ENCODE data around the gene ENOX1. TPM values are rescaled to one million over a fixed set of nuclear protein-coding genes. Genes with fewer than 3 reads are reported as not detected.

The ENOX1 gene
- total RNA-seq, 2 donors from 2014 or later = 0.78 to 4.3 TPM

DNA sequence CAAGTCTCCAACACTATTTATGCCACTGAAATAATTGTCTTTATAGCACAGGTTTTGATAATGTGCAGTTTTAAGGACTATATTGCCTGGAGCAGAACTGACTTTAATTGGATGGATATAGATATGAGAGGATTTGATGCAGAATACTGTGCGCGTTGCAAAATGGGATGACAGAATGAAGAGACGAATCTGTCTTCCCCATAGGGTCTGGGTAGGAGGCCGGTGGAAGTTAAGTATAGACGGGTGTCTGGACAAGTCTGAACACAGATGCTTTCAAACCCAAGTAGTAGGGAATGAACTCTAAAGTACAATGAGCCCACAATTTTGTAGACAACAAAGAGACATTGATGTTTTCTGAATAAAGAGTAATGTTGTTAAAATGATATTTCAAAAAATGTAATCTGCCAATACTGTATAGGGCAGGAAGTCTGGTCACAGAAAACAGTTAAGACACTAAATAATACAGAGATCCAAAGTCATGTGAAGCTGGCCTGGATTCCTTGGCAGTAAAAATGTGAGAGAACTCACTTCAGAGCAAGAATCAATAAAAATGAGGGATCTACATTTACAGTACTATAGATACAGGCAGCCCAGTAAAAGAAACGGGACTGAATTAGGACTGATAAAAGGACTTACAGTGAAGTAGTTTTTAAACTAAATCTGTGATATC is 125.5 kb downstream of the ENOX1 start:
- WGBS, 2 donors = 69 to 73% methylated on average over 6 of the region's 6 CpGs
- DNase-seq = no peak
- Histone ChIP-seq H3K4me1 (no peaks in the 10 kb centered on the region), H3K9me3 (no peaks in the 10 kb centered on the region), H3K4me3 (no peak overlapping the region), H3K27ac (no peak overlapping the region), H3K36me3 (replicated peaks in 1 of 2; ENCODE audit: insufficient read depth in 1 of 2, low read depth in 2 of 2) (no peaks in the 10 kb centered on the region), H3K27me3 (no peaks in the 10 kb centered on the region)
- intact Hi-C loops (cut with DNase I) = no loop called here
- ATAC-seq = no peak
- TF ChIP-seq, protein P1, sequence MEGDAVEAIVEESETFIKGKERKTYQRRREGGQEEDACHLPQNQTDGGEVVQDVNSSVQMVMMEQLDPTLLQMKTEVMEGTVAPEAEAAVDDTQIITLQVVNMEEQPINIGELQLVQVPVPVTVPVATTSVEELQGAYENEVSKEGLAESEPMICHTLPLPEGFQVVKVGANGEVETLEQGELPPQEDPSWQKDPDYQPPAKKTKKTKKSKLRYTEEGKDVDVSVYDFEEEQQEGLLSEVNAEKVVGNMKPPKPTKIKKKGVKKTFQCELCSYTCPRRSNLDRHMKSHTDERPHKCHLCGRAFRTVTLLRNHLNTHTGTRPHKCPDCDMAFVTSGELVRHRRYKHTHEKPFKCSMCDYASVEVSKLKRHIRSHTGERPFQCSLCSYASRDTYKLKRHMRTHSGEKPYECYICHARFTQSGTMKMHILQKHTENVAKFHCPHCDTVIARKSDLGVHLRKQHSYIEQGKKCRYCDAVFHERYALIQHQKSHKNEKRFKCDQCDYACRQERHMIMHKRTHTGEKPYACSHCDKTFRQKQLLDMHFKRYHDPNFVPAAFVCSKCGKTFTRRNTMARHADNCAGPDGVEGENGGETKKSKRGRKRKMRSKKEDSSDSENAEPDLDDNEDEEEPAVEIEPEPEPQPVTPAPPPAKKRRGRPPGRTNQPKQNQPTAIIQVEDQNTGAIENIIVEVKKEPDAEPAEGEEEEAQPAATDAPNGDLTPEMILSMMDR (IDR thresholded peaks at IDR 0.05) = no peak
- TF ChIP-seq POLR2A (IDR thresholded peaks at IDR 0.05) = no peak

DNA sequence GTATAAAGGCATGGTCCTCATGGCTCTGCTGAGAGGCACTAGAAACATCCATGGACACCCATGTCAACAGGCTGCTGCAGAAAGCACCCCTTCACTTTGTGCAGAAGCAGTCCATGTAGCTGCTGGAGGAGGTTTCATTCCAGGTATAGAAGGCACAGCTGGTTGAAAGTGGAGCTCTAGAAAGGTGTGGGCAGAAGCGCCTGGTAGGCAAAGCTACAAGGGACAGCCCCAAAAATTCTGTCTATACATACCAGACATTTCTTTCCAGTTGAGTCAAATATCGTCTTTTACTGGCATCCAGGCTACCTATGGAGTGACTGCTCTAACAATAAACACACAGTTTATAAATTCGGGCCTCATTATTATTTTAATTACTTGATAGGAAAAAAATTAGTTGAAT is 129.3 kb downstream of the ENOX1 start:
- no peak overlapping the region for H3K27ac ChIP-seq
- no peaks in the 10 kb centered on the region for H3K36me3 ChIP-seq (replicated peaks in 1 of 2; ENCODE audit: insufficient read depth in 1 of 2, low read depth in 2 of 2)
- H3K9me3 ChIP-seq = no peaks in the 10 kb centered on the region
- DNase-seq (no peak), ATAC-seq (no peak)
- no peaks in the 10 kb centered on the region for H3K27me3 ChIP-seq
- no peaks in the 10 kb centered on the region for H3K4me1 ChIP-seq
- no peak overlapping the region for H3K4me3 ChIP-seq
- 82 to 89% methylated on average over 3 of the region's 3 CpGs for WGBS, 2 donors
- TF ChIP-seq, protein P1 (IDR thresholded peaks at IDR 0.05) = no peak
- no peak for TF ChIP-seq POLR2A (IDR thresholded peaks at IDR 0.05)
- intact Hi-C loops (cut with DNase I) = no loop called here

DNA sequence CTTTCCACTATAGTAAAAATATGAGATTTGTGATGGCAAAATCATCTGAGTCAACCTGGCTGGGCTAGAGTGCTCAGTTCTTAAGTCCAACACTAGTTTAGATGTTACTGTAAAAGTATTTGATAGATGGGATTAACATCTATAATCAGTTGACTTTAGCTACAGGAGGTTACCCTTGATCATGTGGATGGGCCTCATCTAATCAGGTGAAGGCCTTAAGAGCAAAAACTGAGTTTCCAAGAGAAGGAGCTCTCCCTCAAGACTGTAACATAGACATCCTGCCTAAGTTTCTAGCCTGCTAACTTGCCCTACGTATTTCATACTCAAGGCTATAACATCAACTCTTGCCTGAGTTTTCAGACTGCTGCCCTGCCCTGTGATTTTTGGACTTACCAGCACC is 132.8 kb downstream of the ENOX1 start:
- no peak for ATAC-seq
- Histone ChIP-seq H3K27me3 (no peaks in the 10 kb centered on the region), H3K27ac (no peak overlapping the region), H3K4me3 (no peak overlapping the region), H3K9me3 (no peaks in the 10 kb centered on the region), H3K4me1 (no peaks in the 10 kb centered on the region), H3K36me3 (replicated peaks in 1 of 2; ENCODE audit: insufficient read depth in 1 of 2, low read depth in 2 of 2) (no peaks in the 10 kb centered on the region)
- 74 to 100% methylated on average over 1 of the region's 1 CpG for WGBS, 2 donors
- DNase-seq = no peak
- TF ChIP-seq POLR2A (IDR thresholded peaks at IDR 0.05) = no peak
- TF ChIP-seq, protein P1 (IDR thresholded peaks at IDR 0.05) = no peak
- intact Hi-C loops (cut with DNase I) = no loop called here

DNA sequence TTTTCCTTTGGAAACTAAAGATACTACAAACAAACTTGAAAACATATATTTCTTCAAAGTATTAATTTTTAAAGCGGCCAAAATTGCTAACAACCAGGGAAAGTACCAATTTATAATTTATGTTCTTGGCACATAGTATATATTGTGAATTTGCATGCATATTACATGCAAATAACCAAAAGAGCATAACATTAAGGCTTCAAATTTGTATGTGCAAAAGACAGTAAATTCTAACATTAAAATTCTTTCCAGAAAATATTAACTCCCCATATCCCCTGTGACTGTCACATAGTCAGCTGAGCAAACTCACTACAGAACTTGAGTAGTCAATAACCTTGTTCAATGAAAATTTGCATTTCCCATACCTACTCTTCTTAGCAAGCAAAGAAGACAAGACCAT is 133.4 kb downstream of the ENOX1 start:
- no peak for ATAC-seq
- Histone ChIP-seq H3K36me3 (replicated peaks in 1 of 2; ENCODE audit: insufficient read depth in 1 of 2, low read depth in 2 of 2) (no peaks in the 10 kb centered on the region), H3K27me3 (no peaks in the 10 kb centered on the region), H3K9me3 (no peaks in the 10 kb centered on the region), H3K4me3 (no peak overlapping the region), H3K4me1 (no peaks in the 10 kb centered on the region), H3K27ac (no peak overlapping the region)
- intact Hi-C loops (cut with DNase I) = no loop called here
- 80 to 87% methylated on average over 1 of the region's 1 CpG for WGBS, 2 donors
- TF ChIP-seq POLR2A (IDR thresholded peaks at IDR 0.05) = no peak
- TF ChIP-seq, protein P1 (IDR thresholded peaks at IDR 0.05) = no peak
- DNase-seq = no peak

DNA sequence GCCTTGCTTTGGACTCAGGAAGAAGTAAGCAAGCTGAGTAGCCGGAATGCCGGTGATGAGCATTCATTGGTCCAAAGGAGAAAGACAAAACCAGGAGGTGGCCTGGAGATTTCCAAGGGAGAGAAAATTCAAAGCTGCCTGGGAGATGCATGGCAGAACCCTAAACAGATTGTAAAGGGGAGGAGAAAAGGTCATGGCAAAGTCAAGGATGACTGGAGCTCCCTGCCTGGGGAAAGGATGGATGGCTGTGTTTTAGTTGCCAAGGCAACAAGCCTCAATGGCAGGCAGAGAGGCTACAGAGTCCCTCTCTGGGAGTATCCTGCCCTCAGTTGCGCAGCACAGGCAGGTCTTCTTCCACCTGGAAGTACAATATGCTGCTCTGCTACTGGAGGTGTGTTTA is 134.0 kb downstream of the ENOX1 start:
- intact Hi-C loops (cut with DNase I) = no loop called here
- Histone ChIP-seq H3K4me3 (no peak overlapping the region), H3K27ac (no peak overlapping the region), H3K36me3 (replicated peaks in 1 of 2; ENCODE audit: insufficient read depth in 1 of 2, low read depth in 2 of 2) (no peaks in the 10 kb centered on the region), H3K27me3 (no peaks in the 10 kb centered on the region), H3K9me3 (no peaks in the 10 kb centered on the region), H3K4me1 (no peaks in the 10 kb centered on the region)
- 88 to 97% methylated on average over 3 of the region's 3 CpGs for WGBS, 2 donors
- TF ChIP-seq POLR2A (IDR thresholded peaks at IDR 0.05) = no peak
- TF ChIP-seq, protein P1 (IDR thresholded peaks at IDR 0.05) = no peak
- no peak for DNase-seq
- no peak for ATAC-seq
